HG03139 (cell line): ENCODE measurements around the gene LZTFL1.

Source experiments
- ATAC-seq: cut with Tn5 transposase; IDR thresholded peaks from one replicate; pipeline ENCODE4 v1.9.1; 2021; ENCODE audit not compliant: unreplicated experiment

The LZTFL1 gene

GRCh38 chr3:45841757-45842491 is at the start of gene LZTFL1:
Gene LZTFL1, minus strand, starts transcription at chr3:45842119. Its CDS starts 128 bp downstream, at chr3:45841991.
- peak; percentile 85 for ATAC-seq

- no peak for ATAC-seq
Measured at GRCh38 chr3:45890405-45890804, 48.5 kb upstream of the LZTFL1 start.

- no peak for ATAC-seq
Measured at GRCh38 chr3:45889337-45889736, 47.4 kb upstream of the LZTFL1 start.

GRCh38 chr3:45887759-45888511 is 46.0 kb upstream of the LZTFL1 start:
- ATAC-seq, result no peak

DNA sequence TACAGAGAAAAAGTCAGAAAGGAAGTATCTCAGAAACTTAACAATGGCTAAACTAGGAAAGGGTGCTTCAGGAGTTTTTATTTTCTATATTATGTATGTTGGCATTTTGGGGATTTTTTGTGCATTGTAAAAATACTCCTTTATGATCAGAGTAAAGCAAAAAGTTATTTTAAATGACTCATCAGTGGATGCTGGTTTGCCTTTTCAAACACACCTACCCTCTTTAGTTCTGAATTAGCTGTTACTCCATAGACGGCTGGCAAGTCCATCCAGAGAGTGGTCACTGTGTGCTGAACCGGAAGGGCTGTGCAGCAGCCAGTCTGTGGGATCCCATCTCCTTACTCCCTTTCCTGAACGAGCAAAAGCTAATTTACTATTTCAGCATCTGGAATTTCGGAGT is 45.4 kb upstream of the LZTFL1 start:
- no peak for ATAC-seq

DNA sequence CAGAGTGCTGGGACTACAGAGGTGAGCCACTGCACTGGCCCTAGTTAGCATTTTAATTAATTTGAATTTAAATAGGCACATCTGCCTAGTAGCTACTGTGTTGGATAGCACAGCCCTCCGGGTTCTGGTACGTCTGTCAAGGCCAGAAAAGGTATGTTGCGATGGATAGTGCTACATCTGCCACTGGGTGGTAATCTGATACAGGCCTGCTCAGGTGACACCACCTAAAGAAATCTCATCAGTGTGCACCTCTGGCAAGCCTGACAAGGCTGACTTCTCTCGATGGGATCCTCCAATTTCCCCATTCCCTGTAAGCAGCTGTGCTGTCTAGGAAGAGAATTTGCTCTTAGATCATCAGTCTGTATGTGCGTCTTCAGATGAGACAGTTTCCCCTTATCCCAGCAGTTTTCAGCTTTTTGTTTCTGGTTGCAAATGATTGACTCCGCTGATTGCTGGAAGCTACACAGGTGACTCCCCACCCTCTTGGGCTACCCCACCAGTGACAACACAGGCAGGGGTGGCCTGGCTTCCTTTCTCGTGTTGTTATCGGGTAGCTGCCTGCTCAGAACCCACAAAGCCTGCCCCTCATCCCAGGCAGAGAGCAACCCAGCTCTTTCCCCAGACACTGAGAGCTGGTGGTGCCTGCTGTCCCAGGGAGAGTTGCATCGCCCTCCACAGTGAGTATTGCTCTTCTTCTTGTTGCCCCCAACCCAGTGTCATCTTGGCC is 44.2 kb upstream of the LZTFL1 start, which contains the start of gene CCR9:
Gene CCR9 (plus strand): TSS at position 565 of the 727 bp plus-strand sequence. CDS start 8,391 bp downstream, outside the sequence.
- no peak for ATAC-seq

DNA sequence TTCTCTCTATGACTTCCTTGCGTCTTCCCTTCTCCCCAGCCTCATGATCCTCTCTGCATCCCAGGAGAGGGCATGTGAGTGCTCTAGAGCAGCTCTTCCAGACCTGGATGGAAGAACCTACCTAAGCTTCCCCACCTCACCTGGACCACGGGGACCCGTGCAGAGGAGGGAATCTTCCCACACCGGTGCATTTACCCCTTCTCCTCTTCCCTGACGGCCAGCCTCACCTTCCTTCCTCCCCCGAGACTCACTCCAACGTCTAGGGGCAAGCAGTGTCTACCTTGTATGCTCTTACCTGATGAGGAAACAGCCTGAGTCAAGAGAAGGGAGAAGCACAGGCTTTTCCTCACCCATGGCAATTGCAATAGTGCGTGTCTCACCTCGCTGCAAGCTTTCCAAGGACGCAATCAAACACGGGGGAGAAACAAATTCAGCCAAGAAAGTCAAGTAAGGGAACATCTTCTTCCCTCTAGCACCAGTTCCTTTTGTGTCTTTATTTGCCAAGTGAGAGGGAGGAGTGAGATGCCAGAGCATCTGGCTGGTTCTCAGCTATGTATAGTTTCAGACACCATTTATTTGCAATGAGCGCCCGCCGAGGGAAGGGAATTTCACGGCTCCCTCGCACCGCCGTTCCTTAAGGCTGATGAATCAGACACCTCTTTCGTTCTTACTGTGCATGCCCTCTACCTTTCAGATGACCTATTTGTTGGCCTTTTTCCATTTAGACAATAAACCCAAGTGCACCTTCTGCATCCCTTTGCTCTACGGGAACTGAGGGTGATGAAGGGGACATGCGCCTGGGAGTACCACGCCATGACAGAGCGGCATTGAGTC is 42.7 kb upstream of the LZTFL1 start:
- no peak for ATAC-seq

GRCh38 chr3:45881078-45882022 is 39.4 kb upstream of the LZTFL1 start:
- no peak for ATAC-seq

- ATAC-seq, result no peak
Measured at GRCh38 chr3:45880725-45881077, 38.8 kb upstream of the LZTFL1 start.

DNA sequence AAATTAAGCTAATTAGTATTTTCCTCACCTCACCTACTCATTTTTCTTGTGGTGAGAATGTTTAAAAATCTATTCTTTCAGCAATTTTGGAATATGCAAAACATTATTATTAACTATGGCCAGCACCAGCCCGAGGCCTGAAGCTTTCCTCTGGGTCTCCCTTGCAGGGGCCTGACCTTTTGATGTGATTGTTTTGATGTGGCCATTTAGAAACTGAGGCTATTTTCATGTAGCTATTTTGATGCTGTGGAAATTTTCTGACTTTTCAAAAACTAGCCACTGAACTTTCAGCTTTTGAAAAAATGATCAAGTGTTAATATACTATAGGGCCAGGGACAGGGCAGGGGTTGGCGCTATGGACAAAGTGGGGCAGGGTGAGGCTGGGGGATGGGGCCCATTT is 36.2 kb upstream of the LZTFL1 start:
- ATAC-seq, result no peak

GRCh38 chr3:45874677-45875346 is 32.9 kb upstream of the LZTFL1 start:
- ATAC-seq, result no peak

DNA sequence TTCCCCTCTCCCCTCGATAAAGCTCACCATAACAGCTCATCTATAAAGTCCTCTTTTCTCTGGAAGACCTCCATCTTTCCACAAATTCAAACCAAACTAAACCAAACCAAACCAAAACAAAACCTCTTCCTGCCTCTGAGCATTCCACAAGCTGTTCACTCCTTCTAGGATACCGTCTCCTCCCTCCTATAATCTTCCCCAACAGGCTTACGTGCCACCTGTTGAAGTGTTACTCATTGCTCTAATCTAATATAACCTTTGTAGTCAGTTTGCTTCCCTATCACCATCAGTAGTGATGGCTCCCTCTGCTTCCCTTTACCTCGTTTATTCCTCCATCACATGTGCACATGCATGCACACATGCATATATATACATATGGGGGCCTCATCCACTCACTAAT is 31.7 kb upstream of the LZTFL1 start:
- ATAC-seq, result no peak

DNA sequence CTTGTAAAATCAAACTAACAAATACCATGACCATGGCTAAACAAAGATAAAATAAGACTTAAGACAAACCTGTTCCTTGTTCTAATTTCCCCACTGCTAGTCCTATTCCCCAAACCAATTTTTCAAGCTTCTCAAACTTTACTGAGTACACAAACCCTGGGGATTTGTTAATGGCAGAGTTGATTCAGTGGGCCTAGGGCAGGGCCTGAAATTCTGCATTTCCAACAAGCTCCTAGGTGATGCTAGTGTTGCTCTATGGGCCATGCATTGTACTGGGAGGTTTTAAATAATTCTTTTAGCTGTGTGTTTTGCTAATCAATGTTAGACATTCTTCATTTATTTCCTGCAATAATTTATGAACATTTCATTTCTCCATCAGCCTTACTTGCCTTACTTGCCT is 31.1 kb upstream of the LZTFL1 start:
- no peak for ATAC-seq

DNA sequence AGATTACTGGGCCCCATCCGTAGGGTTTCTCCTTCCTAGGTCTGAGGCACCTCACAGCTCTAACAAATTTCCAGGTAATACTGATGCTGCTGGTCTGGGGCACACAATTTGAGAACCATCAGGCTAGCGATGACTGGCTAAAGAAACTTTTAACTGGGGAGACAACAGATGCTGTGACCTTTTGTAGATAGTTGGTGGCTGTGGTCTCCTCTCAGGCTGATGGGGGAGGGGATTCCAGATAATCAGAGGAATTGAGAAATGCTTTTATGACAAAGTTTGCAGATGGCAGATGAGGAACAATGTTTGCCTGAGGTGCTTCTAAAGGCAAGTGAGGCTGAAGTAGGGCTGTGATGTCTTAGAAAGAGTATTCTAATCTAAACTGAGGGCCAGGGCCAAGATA is 30.6 kb upstream of the LZTFL1 start:
- no peak for ATAC-seq

DNA sequence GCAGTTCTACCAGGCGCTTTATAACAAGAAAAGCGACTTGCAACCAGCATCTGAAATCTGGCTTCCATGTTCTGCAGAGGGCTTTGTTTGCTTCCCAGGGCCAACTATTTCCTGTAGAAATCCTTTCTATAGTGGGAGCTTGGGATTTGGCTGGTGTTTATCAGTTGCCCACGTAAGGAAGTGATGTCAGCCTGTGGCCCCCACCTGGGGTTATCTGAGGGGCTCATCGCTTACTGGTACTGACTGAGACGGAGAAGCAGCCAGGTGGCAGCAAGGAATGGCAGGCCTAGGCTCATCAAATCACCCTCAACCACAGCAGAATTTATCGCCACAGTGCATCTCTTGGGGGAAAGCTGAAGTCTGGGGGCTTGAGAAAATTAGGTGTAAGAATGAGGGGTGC is 29.9 kb upstream of the LZTFL1 start:
- no peak for ATAC-seq

DNA sequence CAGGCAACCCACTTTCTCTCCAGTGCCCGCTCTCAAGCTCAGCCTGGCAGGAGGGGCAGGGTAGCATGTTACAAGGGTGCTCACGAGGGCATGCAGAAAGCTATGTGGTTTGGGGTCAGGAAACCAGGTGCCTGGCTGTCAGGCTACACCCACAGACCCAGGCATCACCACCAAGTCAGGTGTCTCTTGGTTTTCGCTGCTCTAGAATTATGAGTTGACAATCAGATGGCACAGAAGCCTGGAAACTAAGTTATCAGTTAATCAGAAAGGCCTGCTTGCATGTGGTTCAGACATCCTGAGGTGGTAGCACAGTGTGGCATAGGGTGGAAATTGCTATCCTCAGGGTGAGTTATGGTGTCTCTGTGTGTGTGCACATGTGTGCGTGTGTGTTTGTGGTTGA is 28.2 kb upstream of the LZTFL1 start:
- ATAC-seq, result no peak

- ATAC-seq, result no peak
Measured at GRCh38 chr3:45869638-45870037, 27.7 kb upstream of the LZTFL1 start.

DNA sequence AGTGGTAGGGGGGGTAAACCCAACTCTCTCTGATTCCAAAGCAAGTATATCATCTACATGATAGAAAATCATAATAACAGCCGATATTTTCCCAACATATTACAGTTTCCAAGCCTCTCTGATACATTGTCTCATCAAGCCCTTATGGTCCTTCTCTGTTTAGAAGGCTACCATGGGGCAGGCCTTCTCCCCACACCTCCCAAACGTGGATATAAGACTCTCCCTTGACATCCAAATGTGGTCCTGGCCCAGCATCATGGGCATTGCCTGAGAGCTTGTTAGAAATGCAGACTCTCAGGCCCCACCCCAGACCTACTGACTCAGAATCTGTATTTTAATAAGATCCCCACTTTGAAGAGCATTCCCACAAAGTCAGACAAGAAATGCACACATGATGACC is 26.7 kb upstream of the LZTFL1 start:
- no peak for ATAC-seq

- ATAC-seq, result no peak
Measured at GRCh38 chr3:45868213-45868612, 26.3 kb upstream of the LZTFL1 start.
